HEK293 (cell line): ENCODE measurements around the gene SOX21.

ENCODE experiments used
- EGR2 ChIP-seq: fragments of 450-650 bp; formaldehyde crosslinking; IDR thresholded peaks from 2 replicates; pipeline ENCODE4 v1.5.1; 2016; ENCODE audit warnings: low read depth, missing biosample characterization, missing genetic modification characterization
- HOXA7 ChIP-seq: sonication (generic); formaldehyde crosslinking; IDR thresholded peaks from 2 replicates; pipeline ENCODE4 v1.8.1; 2022; ENCODE audit warnings: missing genetic modification reagents, borderline replicate concordance
- KLF16 ChIP-seq: fragments of 450-650 bp; formaldehyde crosslinking; IDR thresholded peaks from 2 replicates; pipeline ENCODE4 v1.5.1; 2017; ENCODE audit warnings: missing biosample characterization, missing genetic modification characterization
- KLF9 ChIP-seq: fragments of 450-650 bp; formaldehyde crosslinking; IDR thresholded peaks from 2 replicates; pipeline ENCODE4 v1.5.1; 2016; ENCODE audit warnings: missing biosample characterization, missing genetic modification characterization, low read depth
- ZFP3 ChIP-seq: fragments of 450-650 bp; formaldehyde crosslinking; IDR thresholded peaks from 2 replicates; pipeline ENCODE4 v1.5.1; 2016; ENCODE audit warnings: low read depth, missing biosample characterization, missing genetic modification characterization
- ZNF133 ChIP-seq: fragments of 450-650 bp; formaldehyde crosslinking; IDR thresholded peaks from 2 replicates; pipeline ENCODE4 v1.5.1; 2016; ENCODE audit warnings: missing biosample characterization, missing genetic modification characterization
- ZNF274 ChIP-seq, 2 experiments: fragments of 200-500 bp in 1 of 2; fragments of 450-650 bp in 1 of 2; sonication (Bioruptor generic) in 1 of 2; formaldehyde crosslinking in 1 of 2; IDR thresholded peaks; 2 replicates each; pipeline versions ENCODE4 v1.5.1 to v1.6.1; 2014 to 2016; ENCODE audit warnings: borderline replicate concordance in 1 of 2, inconsistent platforms in 1 of 2, low read length in 1 of 2, missing biosample characterization in 1 of 2, missing genetic modification characterization in 1 of 2
- ZNF521 ChIP-seq: fragments of 450-650 bp; formaldehyde crosslinking; IDR thresholded peaks from 2 replicates; pipeline ENCODE4 v1.5.1; 2017; ENCODE audit warnings: missing biosample characterization, mild to moderate bottlenecking, missing genetic modification characterization
- ZNF530 ChIP-seq: fragments of 450-650 bp; formaldehyde crosslinking; IDR thresholded peaks from 2 replicates; pipeline ENCODE4 v1.5.1; 2016; ENCODE audit warnings: low read depth, missing biosample characterization, missing genetic modification characterization
- TF ChIP-seq, protein P1 (sequence below): fragments of 450-650 bp; formaldehyde crosslinking; IDR thresholded peaks from 2 replicates; pipeline ENCODE4 v1.5.1; 2016; ENCODE audit warnings: missing biosample characterization, missing genetic modification characterization
- TF ChIP-seq, protein P2 (sequence below): fragments of 450-650 bp; formaldehyde crosslinking; IDR thresholded peaks from 2 replicates; pipeline ENCODE4 v1.5.1; 2016; ENCODE audit warnings: missing biosample characterization, missing genetic modification characterization, low read depth
- TF ChIP-seq, protein P3 (sequence below): fragments of 450-650 bp; formaldehyde crosslinking; IDR thresholded peaks from 2 replicates; pipeline ENCODE4 v1.5.1; 2017; ENCODE audit warnings: missing biosample characterization, missing genetic modification characterization
- TF ChIP-seq, protein P4 (sequence below): fragments of 450-650 bp; formaldehyde crosslinking; IDR thresholded peaks from 2 replicates; pipeline ENCODE4 v1.5.1; 2016; ENCODE audit warnings: missing biosample characterization, missing genetic modification characterization
- TF ChIP-seq, protein P5 (sequence below): fragments of 450-650 bp; formaldehyde crosslinking; optimal IDR thresholded peaks from 2 replicates; pipeline ENCODE3; 2016; ENCODE audit warnings: missing biosample characterization, mild to moderate bottlenecking, missing genetic modification characterization

DNA sequence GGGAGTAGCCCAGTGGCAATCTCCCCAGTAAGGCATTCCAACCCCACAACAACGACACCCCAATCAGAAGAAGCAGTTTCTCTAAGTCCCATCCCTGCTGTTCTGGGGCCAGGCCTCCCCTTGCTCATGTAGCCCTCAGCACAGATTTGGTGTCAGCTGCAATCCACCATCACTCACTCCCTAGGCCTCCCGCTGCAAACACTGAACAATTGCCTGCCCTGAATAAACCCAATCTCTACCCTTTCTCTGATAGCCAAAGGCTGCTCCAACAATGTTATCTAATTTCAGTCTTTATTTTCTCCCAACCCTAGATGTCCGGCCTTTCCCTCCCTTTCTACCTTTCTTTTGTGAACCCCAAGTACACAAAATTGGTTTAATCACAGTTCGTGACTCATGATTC lies 5.6 kb upstream of the SOX21 start:
- TF ChIP-seq, protein P1, sequence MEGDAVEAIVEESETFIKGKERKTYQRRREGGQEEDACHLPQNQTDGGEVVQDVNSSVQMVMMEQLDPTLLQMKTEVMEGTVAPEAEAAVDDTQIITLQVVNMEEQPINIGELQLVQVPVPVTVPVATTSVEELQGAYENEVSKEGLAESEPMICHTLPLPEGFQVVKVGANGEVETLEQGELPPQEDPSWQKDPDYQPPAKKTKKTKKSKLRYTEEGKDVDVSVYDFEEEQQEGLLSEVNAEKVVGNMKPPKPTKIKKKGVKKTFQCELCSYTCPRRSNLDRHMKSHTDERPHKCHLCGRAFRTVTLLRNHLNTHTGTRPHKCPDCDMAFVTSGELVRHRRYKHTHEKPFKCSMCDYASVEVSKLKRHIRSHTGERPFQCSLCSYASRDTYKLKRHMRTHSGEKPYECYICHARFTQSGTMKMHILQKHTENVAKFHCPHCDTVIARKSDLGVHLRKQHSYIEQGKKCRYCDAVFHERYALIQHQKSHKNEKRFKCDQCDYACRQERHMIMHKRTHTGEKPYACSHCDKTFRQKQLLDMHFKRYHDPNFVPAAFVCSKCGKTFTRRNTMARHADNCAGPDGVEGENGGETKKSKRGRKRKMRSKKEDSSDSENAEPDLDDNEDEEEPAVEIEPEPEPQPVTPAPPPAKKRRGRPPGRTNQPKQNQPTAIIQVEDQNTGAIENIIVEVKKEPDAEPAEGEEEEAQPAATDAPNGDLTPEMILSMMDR (tag by site-specific recombination), result no peak
- no peak for TF ChIP-seq EGR2 (tag by site-specific recombination)
- no peak for TF ChIP-seq ZNF274 (IDR thresholded peaks at IDR 0.05; ENCODE audit: low read length)
- no peak for TF ChIP-seq ZNF274 (tag by site-specific recombination; IDR thresholded peaks at IDR 0.05; ENCODE audit: borderline replicate concordance)
- TF ChIP-seq, protein P2, sequence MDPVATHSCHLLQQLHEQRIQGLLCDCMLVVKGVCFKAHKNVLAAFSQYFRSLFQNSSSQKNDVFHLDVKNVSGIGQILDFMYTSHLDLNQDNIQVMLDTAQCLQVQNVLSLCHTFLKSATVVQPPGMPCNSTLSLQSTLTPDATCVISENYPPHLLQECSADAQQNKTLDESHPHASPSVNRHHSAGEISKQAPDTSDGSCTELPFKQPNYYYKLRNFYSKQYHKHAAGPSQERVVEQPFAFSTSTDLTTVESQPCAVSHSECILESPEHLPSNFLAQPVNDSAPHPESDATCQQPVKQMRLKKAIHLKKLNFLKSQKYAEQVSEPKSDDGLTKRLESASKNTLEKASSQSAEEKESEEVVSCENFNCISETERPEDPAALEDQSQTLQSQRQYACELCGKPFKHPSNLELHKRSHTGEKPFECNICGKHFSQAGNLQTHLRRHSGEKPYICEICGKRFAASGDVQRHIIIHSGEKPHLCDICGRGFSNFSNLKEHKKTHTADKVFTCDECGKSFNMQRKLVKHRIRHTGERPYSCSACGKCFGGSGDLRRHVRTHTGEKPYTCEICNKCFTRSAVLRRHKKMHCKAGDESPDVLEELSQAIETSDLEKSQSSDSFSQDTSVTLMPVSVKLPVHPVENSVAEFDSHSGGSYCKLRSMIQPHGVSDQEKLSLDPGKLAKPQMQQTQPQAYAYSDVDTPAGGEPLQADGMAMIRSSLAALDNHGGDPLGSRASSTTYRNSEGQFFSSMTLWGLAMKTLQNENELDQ, result no peak
- no peak for TF ChIP-seq ZNF521 (tag by site-specific recombination)
- TF ChIP-seq ZNF133, result no peak
- no peak for TF ChIP-seq ZFP3
- TF ChIP-seq, protein P3, sequence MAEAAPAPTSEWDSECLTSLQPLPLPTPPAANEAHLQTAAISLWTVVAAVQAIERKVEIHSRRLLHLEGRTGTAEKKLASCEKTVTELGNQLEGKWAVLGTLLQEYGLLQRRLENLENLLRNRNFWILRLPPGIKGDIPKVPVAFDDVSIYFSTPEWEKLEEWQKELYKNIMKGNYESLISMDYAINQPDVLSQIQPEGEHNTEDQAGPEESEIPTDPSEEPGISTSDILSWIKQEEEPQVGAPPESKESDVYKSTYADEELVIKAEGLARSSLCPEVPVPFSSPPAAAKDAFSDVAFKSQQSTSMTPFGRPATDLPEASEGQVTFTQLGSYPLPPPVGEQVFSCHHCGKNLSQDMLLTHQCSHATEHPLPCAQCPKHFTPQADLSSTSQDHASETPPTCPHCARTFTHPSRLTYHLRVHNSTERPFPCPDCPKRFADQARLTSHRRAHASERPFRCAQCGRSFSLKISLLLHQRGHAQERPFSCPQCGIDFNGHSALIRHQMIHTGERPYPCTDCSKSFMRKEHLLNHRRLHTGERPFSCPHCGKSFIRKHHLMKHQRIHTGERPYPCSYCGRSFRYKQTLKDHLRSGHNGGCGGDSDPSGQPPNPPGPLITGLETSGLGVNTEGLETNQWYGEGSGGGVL (tag by site-specific recombination), result no peak
- no peak for TF ChIP-seq KLF16 (tag by site-specific recombination)
- no peak for TF ChIP-seq ZNF530 (tag by site-specific recombination)
- no peak for TF ChIP-seq KLF9 (tag by site-specific recombination)
- TF ChIP-seq HOXA7 (CRISPR knock-in tag), result no peak
- TF ChIP-seq, protein P4, sequence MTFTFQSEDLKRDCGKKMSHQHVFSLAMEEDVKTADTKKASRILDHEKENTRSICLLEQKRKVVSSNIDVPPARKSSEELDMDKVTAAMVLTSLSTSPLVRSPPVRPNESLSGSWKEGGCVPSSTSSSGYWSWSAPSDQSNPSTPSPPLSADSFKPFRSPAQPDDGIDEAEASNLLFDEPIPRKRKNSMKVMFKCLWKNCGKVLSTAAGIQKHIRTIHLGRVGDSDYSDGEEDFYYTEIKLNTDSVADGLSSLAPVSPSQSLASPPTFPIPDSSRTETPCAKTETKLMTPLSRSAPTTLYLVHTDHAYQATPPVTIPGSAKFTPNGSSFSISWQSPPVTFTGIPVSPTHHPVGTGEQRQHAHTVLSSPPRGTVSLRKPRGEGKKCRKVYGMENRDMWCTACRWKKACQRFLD (tag by site-specific recombination), result no peak
- TF ChIP-seq, protein P5, sequence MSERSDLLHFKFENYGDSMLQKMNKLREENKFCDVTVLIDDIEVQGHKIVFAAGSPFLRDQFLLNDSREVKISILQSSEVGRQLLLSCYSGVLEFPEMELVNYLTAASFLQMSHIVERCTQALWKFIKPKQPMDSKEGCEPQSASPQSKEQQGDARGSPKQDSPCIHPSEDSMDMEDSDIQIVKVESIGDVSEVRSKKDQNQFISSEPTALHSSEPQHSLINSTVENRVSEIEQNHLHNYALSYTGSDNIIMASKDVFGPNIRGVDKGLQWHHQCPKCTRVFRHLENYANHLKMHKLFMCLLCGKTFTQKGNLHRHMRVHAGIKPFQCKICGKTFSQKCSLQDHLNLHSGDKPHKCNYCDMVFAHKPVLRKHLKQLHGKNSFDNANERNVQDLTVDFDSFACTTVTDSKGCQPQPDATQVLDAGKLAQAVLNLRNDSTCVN (tag by site-specific recombination), result no peak
